HT-29 (cell line): ENCODE results near the gene PRPF8. TPM values are rescaled to one million over a fixed set of nuclear protein-coding genes. Genes with fewer than 3 reads are reported as not detected.
"Not testable (repeated sequence)": the region's sequence is repeated elsewhere in the genome, so short reads cannot be mapped to it uniquely, and the experiment has no call there.

ENCODE experiments used
- DNase-seq: peaks from one replicate; pipeline ENCODE4 v3.0.0-alpha.2; 2015; ENCODE audit warnings: low spot score
- total RNA-seq: library from RNA; depleted of rRNA; stranded (reverse); fragments of >200 nt; shearing (Covaris generic); gene quantifications from 2 replicates; pipeline ENCODE4 v1.2.3, GENCODE V29; 2014

The PRPF8 gene
- total RNA-seq, 1 experiment from 2014 or later = 92.7 TPM

GRCh38 chr17:1690544-1691221, 6.0 kb upstream of the PRPF8 start:
- no peak for DNase-seq

- not testable (repeated sequence) for DNase-seq
Measured at GRCh38 chr17:1688405-1688804, 3.7 kb upstream of the PRPF8 start.

- DNase-seq = no peak
Measured at GRCh38 chr17:1686086-1686485, 1.4 kb upstream of the PRPF8 start.

- no peak for DNase-seq
Measured at GRCh38 chr17:1683459-1683858, 1.2 kb downstream of the PRPF8 start.

GRCh38 chr17:1676401-1676800, 8.3 kb downstream of the PRPF8 start:
- no peak for DNase-seq

- no peak for DNase-seq
Measured at GRCh38 chr17:1673041-1673785, 11.5 kb downstream of the PRPF8 start.

GRCh38 chr17:1663934-1664333, 20.7 kb downstream of the PRPF8 start:
- DNase-seq = not testable (repeated sequence)

- DNase-seq = no peak
Measured at GRCh38 chr17:1661045-1661444, 23.6 kb downstream of the PRPF8 start.

GRCh38 chr17:1658100-1658499, 26.6 kb downstream of the PRPF8 start:
- DNase-seq = no peak

GRCh38 chr17:1653735-1654134, 30.9 kb downstream of the PRPF8 start:
- DNase-seq = no peak

GRCh38 chr17:1652794-1653193, 31.9 kb downstream of the PRPF8 start:
- DNase-seq = not testable (repeated sequence)

GRCh38 chr17:1651559-1651844, 33.2 kb downstream of the PRPF8 start:
- no peak for DNase-seq

- no peak for DNase-seq
Measured at GRCh38 chr17:1650731-1651558, 33.7 kb downstream of the PRPF8 start.

GRCh38 chr17:1649844-1650501, 34.7 kb downstream of the PRPF8 start, which contains the start of gene RILP:
RILP (minus strand) TSS chr17:1649866; CDS start chr17:1649804, 62 bp downstream.
- peak; percentile 87 for DNase-seq

GRCh38 chr17:1648963-1649843, 35.5 kb downstream of the PRPF8 start:
- DNase-seq = peak; percentile 88

GRCh38 chr17:1648173-1648962, 36.3 kb downstream of the PRPF8 start:
- no peak for DNase-seq

GRCh38 chr17:1647802-1648171, 36.9 kb downstream of the PRPF8 start:
- no peak for DNase-seq

GRCh38 chr17:1646199-1646875, 38.3 kb downstream of the PRPF8 start:
- DNase-seq = no peak
